ENCODE data around the gene AOC1. TPM values are rescaled to one million over a fixed set of nuclear protein-coding genes. Genes with fewer than 3 reads are reported as not detected.

The AOC1 gene
- total RNA-seq, 4 donors from 2014 or later, result 0.69 TPM; not detected in 2

DNA sequence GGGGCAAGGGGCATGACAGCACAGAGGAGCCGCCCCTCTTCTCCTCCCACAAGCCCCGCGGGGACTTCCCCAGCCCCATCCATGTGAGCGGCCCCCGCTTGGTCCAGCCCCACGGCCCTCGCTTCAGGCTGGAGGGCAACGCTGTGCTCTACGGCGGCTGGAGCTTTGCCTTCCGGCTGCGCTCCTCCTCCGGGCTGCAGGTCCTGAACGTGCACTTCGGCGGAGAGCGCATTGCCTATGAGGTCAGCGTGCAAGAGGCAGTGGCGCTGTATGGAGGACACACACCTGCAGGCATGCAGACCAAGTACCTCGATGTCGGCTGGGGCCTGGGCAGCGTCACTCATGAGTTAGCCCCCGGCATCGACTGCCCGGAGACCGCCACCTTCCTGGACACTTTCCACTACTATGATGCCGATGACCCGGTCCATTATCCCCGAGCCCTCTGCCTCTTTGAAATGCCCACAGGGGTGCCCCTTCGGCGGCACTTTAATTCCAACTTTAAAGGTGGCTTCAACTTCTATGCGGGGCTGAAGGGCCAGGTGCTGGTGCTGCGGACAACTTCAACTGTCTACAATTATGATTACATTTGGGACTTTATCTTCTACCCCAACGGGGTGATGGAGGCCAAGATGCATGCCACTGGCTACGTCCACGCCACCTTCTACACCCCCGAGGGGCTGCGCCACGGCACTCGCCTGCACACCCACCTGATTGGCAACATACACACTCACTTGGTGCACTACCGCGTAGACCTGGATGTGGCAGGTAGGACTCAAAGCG lies 5.1 kb downstream of the AOC1 start:
- peaks cover 52% of the 10 kb centered on the region for H3K27me3 ChIP-seq
- 95 to 96% methylated on average over 10 to 13 of the region's 43 CpGs for whole genome bisulfite sequencing, 2 donors (ENCODE audit: low coverage in 1 of 2)
- ATAC-seq, result no peak
- no peak overlapping the region for H3K4me3 ChIP-seq
- H3K36me3 ChIP-seq, result no peaks in the 10 kb centered on the region
- H3K4me1 ChIP-seq, result no peaks in the 10 kb centered on the region
- no peak overlapping the region for H3K27ac ChIP-seq
- TF ChIP-seq POLR2AphosphoS5 (IDR thresholded peaks at IDR 0.05), result no peak
- TF ChIP-seq POLR2A (IDR thresholded peaks at IDR 0.05), result no peak
- TF ChIP-seq, protein P1, sequence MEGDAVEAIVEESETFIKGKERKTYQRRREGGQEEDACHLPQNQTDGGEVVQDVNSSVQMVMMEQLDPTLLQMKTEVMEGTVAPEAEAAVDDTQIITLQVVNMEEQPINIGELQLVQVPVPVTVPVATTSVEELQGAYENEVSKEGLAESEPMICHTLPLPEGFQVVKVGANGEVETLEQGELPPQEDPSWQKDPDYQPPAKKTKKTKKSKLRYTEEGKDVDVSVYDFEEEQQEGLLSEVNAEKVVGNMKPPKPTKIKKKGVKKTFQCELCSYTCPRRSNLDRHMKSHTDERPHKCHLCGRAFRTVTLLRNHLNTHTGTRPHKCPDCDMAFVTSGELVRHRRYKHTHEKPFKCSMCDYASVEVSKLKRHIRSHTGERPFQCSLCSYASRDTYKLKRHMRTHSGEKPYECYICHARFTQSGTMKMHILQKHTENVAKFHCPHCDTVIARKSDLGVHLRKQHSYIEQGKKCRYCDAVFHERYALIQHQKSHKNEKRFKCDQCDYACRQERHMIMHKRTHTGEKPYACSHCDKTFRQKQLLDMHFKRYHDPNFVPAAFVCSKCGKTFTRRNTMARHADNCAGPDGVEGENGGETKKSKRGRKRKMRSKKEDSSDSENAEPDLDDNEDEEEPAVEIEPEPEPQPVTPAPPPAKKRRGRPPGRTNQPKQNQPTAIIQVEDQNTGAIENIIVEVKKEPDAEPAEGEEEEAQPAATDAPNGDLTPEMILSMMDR (IDR thresholded peaks at IDR 0.05), result no peak
- no peak for TF ChIP-seq EP300 (IDR thresholded peaks at IDR 0.05)
- H3K9me3 ChIP-seq, result no peaks in the 10 kb centered on the region

GRCh38 chr7:150858236-150859197 lies 6.2 kb downstream of the AOC1 start:
- no peak for ATAC-seq
- Histone ChIP-seq H3K9me3 (no peaks in the 10 kb centered on the region), H3K27me3 (peaks cover 46% of the 10 kb centered on the region), H3K4me1 (no peaks in the 10 kb centered on the region), H3K4me3 (no peak overlapping the region), H3K27ac (no peak overlapping the region), H3K36me3 (no peaks in the 10 kb centered on the region)
- TF ChIP-seq, protein P1 (IDR thresholded peaks at IDR 0.05), result no peak
- TF ChIP-seq EP300 (IDR thresholded peaks at IDR 0.05), result no peak
- TF ChIP-seq POLR2AphosphoS5 (IDR thresholded peaks at IDR 0.05), result no peak
- TF ChIP-seq POLR2A (IDR thresholded peaks at IDR 0.05), result no peak
- WGBS, 2 donors (ENCODE audit: low coverage in 1 of 2), result 50 to 74% methylated on average over 2 to 4 of the region's 18 CpGs

- 57 to 59% methylated on average over 3 to 6 of the region's 14 CpGs for WGBS, 2 donors (ENCODE audit: low coverage in 1 of 2)
- TF ChIP-seq POLR2A (IDR thresholded peaks at IDR 0.05) (no peak), EP300 (IDR thresholded peaks at IDR 0.05) (no peak), POLR2AphosphoS5 (IDR thresholded peaks at IDR 0.05) (no peak)
- TF ChIP-seq, protein P1 (IDR thresholded peaks at IDR 0.05), result no peak
Measured at GRCh38 chr7:150860291-150860977, 8.1 kb downstream of the AOC1 start.

GRCh38 chr7:150860978-150861295 lies 8.6 kb downstream of the AOC1 start:
- no peak for TF ChIP-seq POLR2A (IDR thresholded peaks at IDR 0.05)
- H3K27ac ChIP-seq, result no peak overlapping the region
- WGBS, 2 donors (ENCODE audit: low coverage in 1 of 2), result 49 to 63% methylated on average over 6 of the region's 9 CpGs
- no peak overlapping the region for H3K4me3 ChIP-seq
- H3K36me3 ChIP-seq, result no peaks in the 10 kb centered on the region
- no peaks in the 10 kb centered on the region for H3K9me3 ChIP-seq
- H3K4me1 ChIP-seq, result no peaks in the 10 kb centered on the region
- peaks cover 28% of the 10 kb centered on the region for H3K27me3 ChIP-seq
- ATAC-seq, result no peak

More at GRCh38 chr7:150860291-150860977, 8.1 kb downstream of the AOC1 start:
- Histone ChIP-seq H3K4me1 (no peaks in the 10 kb centered on the region), H3K4me3 (no peak overlapping the region), H3K36me3 (no peaks in the 10 kb centered on the region), H3K27me3 (peaks cover 32% of the 10 kb centered on the region), H3K27ac (no peak overlapping the region), H3K9me3 (no peaks in the 10 kb centered on the region)
- ATAC-seq, result no peak

DNA sequence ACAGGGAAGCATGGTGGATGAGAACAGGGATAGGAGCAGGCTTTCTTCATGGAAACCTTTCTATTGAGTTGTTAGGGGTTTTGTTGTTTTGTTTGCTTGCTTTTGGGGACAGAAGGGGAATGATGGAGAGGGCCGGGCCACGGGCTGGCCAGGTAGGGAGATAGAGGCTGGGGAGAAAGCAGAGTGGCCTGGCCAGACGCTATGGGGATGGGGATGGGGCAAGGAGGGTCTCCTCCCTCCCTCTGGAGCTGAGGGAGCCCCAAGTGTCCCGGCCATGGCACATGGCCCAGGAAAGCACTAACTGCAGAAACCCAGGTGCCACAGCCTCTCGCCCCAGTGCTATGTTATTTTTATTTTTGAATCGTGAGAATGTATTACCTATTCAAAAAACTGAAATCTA lies 10.0 kb downstream of the AOC1 start:
- Histone ChIP-seq H3K4me3 (no peak overlapping the region), H3K36me3 (no peaks in the 10 kb centered on the region), H3K27me3 (peaks cover 14% of the 10 kb centered on the region), H3K4me1 (no peaks in the 10 kb centered on the region), H3K9me3 (peaks cover 0 to 7% (median 0%) of the 10 kb centered on the region in 3 donors), H3K27ac (no peak overlapping the region)
- WGBS, 2 donors (ENCODE audit: low coverage in 1 of 2), result 79 to 80% methylated on average over 2 to 6 of the region's 6 CpGs
- TF ChIP-seq EP300 (IDR thresholded peaks at IDR 0.05) (no peak), POLR2AphosphoS5 (IDR thresholded peaks at IDR 0.05) (no peak), POLR2A (IDR thresholded peaks at IDR 0.05) (no peak)
- TF ChIP-seq, protein P1 (IDR thresholded peaks at IDR 0.05), result no peak
- ATAC-seq, result no peak

All from gastroesophageal sphincter (tissue), 4 donors.